Measurements from ENCODE around the gene PSD4. TPM values are rescaled to one million over a fixed set of nuclear protein-coding genes. Genes with fewer than 3 reads are reported as not detected.

PSD4 gene
- total RNA-seq, 1 donor from 2014 or later = 0.26 TPM

- no peak for DNase-seq (ENCODE audit: low read depth, low spot score)
These were observed 9.5 kb downstream of the PSD4 start for GRCh38 chr2:113183264-113183663.

GRCh38 chr2:113183703-113184102 lies 9.9 kb downstream of the PSD4 start:
- DNase-seq (ENCODE audit: low read depth, low spot score) = no peak

- DNase-seq (ENCODE audit: low read depth, low spot score) = no peak
These were observed 10.9 kb downstream of the PSD4 start for GRCh38 chr2:113184531-113185230.

DNA sequence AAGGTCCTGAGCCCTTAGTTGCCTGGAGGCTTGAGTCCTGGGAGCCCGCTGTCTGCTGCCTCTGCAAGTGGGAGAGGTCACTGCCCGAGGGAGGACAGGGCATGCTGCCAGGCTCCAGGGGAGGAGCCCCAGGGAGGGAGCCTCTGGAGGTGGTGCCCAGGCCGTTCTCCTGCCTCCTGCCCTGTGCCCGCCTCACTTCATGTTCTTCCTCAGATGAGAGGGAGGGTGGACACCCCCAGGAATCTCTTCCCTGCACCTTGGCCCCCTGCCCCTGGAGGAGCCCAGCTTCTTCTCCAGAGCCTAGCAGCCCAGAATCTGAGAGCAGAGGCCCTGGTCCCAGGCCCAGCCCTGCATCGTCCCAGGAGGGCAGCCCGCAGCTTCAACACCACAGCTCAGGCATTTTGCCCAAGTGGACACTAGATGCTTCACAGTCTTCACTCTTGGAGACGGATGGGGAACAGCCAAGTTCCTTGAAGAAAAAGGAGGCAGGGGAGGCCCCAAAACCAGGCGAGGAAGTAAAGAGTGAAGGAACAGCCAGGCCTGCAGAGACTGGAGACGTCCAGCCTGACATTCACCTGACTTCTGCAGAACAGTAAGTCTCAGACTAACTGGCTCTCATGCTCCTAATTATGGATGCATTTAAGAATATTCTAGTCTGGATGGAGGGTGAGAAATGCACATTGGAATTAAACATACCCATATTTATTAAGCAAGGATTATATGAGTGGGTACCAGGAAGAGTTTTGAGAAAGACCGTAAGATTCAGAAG lies 12.1 kb downstream of the PSD4 start:
- DNase-seq (ENCODE audit: low read depth, low spot score) = no peak

DNA sequence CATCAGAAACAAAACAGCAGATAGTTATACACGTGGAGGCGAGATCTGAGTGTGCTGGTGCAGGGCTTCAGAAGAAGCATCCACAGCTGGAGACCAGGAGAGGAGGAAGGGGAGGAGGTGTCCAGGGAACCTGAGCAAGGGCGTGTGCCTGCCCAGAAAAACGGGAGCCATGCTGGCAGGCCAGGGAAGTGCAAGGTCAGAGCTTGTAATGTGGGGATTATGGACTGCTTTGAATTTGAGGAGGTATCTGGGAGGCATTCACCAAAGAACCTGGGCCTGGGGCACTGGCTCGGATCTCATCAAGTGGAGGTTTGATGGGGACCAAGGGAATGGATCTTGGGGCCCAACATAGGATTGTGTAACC lies 12.6 kb downstream of the PSD4 start:
- no peak for DNase-seq (ENCODE audit: low read depth, low spot score)

DNA sequence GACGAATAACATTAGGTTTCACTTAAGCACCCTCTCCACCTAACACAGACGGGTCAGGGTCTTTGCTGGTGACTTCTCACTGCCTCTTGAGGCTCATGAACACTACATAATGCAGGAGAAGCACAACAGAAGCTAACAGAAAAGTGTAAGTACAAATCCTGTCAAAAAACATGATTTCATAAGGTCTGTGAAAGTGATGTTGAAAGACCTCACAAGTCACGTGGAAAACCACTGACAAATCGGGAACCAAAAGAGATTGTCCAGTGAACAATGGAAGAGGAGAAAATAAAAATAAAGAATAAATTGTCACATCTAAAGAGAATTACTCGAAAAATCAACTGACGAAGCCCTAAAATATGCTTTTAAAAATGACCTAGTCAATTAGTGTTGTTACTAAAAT lies 14.0 kb downstream of the PSD4 start:
- DNase-seq (ENCODE audit: low read depth, low spot score) = no peak

GRCh38 chr2:113190871-113191270 lies 17.1 kb downstream of the PSD4 start:
- DNase-seq (ENCODE audit: low read depth, low spot score) = no peak

- DNase-seq (ENCODE audit: low read depth, low spot score) = no peak
These were observed 18.8 kb downstream of the PSD4 start for GRCh38 chr2:113192459-113193100.

DNA sequence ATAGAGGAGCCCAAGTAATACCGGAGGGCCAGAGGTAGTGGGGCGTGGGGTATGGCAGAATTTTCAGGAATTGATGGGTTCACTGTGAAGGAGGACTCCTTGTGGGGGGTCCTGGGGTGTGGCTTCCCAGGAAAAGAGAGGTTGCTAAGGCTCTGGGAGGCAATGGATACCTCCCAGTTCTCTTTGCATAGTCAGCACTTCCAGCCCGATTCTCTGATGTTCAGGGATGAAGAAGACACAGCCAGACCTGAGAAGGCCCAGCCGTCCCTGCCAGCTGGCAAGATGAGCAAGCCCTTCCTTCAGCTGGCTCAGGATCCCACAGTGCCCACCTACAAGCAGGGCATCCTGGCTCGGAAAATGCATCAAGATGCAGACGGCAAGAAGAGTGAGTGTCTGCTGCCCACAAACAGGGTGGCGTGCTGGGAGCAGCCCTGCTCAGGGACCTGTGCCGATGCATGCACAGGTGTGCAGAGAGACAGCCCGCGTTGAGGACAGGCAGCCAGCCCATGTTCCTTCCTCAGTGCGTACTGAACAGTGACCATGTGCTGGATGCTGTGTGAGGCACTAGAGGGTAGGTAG lies 22.2 kb downstream of the PSD4 start:
- no peak for DNase-seq (ENCODE audit: low read depth, low spot score)

GRCh38 chr2:113196839-113197238 lies 23.1 kb downstream of the PSD4 start:
- DNase-seq (ENCODE audit: low read depth, low spot score) = no peak

DNA sequence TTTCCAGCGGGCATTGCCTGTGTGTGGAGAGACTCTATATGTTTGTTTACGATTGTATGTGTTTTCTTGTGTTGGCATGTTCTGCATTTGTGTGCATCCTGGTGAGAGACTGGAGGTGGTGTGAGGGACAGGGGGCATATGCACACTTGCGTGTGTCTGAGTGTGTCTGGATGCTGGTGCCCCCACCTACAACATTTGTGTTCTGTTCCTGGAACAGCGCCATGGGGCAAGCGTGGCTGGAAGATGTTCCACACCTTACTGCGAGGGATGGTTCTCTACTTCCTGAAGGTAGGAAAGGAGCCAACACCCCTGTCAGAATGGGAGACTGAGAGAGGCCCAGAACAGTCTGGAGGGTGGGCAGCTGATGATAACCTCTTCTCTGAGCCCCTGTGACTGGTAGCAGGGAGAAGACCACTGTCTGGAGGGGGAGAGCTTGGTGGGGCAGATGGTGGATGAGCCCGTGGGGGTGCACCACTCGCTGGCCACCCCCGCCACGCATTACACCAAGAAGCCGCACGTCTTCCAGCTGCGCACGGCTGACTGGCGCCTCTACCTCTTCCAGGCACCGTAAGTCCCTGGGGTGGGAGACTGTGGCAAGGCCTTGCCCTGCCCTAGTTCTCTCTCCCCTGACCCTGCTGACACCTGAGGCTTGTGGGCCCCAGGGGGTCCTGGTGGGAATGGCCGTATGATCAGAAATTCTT lies 23.7 kb downstream of the PSD4 start:
- DNase-seq (ENCODE audit: low read depth, low spot score) = no peak

DNA sequence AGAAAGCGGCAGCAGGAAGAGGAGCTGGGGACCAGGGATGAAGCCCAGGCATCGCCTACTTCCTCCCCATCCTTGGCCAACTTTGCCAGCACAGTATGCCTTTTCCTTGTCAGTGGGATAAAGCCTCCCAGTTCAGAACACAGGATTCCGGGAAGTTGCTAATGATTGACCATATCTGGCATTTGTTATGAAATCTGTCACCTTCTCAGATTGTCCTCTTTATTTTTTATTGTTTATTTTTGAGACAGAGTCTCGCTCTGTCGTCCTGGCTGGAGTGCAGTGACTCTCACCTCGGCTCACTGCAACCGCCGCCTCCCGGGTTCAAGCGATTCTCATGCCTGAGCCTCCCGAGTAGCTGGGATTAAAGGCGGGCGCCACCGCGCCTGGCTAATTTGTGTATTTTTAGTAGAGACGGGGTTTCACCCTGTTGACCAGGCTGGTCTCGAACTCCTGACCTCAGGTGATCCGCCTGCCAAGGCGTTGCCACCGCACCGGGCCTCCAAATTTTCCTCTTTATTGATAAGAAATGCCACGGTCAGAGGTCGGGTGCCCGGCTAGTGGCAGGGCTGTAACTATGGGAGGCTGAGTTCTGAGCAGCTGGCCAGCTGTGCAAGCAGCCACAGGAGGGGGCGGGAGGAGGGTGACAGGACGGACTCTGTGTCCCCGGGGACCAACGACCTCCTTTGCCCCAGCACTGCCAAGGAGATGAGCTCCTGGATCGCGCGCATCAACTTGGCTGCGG lies 24.4 kb downstream of the PSD4 start:
- DNase-seq (ENCODE audit: low read depth, low spot score) = no peak

DNA sequence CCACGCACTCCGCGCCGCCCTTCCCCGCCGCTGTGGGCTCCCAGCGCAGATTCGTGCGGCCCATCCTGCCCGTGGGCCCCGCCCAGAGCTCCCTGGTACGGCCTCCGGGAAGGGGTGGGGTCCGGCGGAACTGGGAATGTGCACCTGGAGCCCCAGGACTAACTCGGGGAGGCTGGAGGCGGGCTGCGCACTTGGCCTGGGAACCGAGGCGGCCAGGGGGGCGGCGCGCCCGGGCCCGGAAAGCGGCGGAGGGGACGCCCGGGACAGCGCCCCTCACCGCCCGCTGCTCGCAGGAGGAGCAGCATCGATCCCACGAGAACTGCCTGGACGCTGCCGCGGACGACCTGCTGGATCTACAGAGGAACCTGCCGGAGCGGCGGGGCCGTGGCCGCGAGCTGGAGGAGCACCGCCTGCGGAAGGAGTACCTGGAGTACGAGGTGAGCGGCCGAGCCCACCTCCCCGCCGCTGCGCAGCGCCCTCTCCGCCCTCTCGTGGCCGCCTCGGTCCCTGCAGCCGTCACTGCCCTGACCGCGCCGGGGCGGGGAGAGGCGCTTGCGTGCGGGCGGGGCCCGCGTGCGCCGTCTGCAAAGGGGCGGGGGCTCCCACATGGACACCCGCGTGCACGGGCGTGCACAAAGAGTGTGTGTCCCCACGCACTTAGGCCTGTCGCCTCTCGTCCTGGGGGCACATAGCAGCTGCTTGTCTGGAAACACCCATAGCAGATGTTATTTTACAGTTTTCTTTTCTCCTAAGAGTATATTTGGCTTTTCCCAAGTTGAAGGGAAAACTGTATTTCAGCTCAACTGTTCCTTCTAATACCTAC lies 25.2 kb downstream of the PSD4 start:
- no peak for DNase-seq (ENCODE audit: low read depth, low spot score)

DNA sequence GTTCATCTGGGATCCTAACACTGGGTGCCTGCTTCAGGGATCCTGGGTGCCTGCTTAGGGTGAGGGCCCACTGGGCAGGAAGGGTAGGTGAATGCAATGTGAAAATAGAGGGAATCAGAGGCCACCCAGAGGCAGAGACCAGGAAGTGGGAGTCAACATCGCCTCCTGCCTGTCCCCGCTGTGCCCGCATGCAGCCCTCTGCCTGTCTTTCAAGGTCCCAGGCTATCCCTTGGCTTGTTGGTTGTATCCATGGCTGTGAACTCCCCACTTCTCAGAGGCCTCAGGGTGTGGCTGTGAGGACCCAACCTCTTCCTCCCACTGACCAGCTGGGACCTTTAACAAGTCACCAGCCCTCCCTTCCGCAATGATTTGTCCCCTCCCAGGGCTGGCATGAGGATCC lies 26.5 kb downstream of the PSD4 start:
- DNase-seq (ENCODE audit: low read depth, low spot score) = no peak

GRCh38 chr2:113200736-113201490 lies 27.1 kb downstream of the PSD4 start:
- no peak for DNase-seq (ENCODE audit: low read depth, low spot score)

DNA sequence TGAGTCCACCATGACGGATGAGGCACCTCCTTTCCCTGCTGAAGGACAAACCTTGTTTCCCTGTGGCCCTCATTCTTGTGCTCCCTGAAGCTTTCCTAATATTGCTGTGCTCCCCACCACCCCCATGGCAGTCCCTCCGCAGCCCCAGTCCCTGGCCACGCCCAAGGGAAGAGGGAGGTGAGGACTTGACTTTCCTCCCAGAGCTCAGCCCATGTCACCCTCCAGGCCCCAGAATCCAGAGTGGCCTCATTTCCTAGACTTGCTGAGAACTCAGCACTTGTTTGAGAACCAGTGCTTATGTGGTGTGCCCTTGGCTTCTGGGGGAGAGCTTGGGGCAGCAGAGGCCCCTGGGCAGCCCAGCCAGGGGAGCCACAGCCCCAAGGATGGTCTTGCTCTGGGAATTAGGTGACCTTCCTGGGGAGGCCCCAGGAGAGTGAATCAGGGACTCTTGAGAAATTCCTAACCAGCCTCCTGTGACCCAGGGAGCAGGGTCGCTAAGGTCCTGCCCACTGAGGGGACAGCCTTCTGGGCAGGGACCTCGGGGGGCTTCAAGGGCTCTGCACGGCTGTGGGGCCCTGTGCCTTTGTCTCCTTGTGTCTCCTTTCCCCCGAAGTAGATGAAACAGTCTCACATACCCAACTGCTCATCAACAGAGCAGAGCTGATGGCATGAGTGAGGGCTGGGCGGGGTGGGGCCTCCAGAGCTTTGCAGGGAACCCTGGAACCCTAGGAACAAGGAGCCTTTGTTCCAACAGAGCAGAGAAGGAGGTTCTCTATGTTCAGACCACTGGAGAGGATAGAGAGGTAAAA lies 27.9 kb downstream of the PSD4 start:
- DNase-seq (ENCODE audit: low read depth, low spot score) = no peak

DNA sequence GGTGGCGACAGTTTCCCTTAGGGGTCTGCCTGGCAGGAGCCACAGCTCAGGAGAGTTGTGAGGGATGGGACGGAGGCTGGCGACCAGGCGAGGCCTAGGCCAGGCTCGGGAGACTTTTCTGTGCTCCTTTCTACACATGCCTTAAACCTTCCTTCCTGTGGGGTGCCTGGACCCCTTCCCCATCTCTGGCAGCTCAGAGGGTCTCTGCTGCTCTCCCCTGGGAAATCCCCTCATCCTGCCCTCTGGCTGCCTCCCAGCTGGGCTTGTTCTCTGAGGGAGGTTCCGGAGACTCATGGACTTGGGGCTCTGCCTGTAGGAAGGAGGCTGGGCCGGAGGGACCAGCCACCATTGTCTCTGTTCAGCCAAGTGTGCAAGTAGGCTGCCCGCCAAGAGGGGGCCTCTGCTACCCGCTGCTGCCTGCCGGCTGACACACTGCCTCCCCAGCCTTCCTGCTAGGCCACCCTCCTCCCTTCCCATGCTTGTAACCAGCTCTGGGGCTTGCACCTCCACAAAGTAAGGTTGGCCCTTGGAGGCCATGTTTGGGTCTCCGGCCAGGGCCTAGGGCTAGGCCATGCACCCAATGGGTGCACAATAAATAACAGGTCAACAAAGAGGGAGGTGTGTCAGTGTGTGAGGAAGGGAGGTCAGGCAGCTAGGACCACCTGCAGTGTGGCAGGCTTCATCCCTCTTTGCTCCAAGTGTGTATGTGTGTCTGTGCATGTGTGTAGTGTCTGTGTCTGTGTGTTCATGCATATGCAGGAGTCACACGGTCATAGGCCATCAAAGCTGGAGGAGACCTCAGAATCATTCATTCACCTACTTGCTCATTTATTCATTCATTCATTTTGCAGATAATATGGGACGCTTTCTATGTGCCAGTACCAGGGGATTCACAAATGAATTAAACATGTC lies 28.8 kb downstream of the PSD4 start:
- no peak for DNase-seq (ENCODE audit: low read depth, low spot score)

DNA sequence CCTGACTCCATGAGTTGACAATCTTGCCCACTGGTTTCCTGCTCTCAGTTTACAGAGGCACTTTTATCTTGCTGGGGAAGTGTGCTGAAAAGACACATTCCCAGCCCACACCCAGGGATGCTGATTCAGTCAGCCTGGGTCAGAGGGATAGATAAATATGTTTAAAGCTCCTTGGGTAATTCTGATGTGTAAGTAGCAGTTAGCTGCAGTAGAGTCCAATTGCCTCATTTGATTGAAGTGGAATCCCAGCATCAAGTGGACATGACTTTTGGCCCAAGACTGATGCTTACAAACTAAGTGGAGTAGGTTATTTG lies 29.4 kb downstream of the PSD4 start:
- DNase-seq (ENCODE audit: low read depth, low spot score) = no peak
